ENCODE data around the gene FER.
A peak's percentile ranks its signal among the peaks of the same experiment; 100 is the strongest.

The FER gene

DNA sequence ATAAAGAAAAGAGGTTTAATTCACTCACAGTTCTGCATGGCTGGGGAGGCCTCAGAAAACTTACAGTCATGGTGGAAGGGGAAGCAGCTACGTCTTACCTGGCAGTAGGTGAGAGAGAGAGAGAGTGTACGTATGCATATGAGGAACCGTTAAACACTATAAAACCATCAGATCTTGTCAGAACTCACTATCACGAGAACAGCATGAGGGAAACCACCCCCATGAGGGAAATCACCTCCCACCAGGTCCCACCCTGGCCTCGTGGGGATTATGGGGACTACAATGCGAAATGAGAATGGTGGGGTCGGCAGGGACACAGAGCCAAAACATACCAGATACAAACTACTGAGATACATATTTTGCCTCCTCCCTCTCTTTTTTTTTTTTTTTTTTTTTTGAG lies 10.8 kb upstream of the FER start:
- Histone ChIP-seq H3K4me1 (peaks cover 11% of the 10 kb centered on the region; the same call in 1 of the 2 replicates), H3K4me3 (ENCODE audit: low read depth, low read length) (no peak overlapping the region), H3K36me3 (no peaks in the 10 kb centered on the region), H3K27me3 (no peaks in the 10 kb centered on the region), H3K9me3 (no peaks in the 10 kb centered on the region; the same call in 1 of the 2 replicates)
- DNase-seq = no peak
- TF ChIP-seq, protein P1, sequence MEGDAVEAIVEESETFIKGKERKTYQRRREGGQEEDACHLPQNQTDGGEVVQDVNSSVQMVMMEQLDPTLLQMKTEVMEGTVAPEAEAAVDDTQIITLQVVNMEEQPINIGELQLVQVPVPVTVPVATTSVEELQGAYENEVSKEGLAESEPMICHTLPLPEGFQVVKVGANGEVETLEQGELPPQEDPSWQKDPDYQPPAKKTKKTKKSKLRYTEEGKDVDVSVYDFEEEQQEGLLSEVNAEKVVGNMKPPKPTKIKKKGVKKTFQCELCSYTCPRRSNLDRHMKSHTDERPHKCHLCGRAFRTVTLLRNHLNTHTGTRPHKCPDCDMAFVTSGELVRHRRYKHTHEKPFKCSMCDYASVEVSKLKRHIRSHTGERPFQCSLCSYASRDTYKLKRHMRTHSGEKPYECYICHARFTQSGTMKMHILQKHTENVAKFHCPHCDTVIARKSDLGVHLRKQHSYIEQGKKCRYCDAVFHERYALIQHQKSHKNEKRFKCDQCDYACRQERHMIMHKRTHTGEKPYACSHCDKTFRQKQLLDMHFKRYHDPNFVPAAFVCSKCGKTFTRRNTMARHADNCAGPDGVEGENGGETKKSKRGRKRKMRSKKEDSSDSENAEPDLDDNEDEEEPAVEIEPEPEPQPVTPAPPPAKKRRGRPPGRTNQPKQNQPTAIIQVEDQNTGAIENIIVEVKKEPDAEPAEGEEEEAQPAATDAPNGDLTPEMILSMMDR (IDR thresholded peaks at IDR 0.05; ENCODE audit: low read depth, low read length) = no peak

DNA sequence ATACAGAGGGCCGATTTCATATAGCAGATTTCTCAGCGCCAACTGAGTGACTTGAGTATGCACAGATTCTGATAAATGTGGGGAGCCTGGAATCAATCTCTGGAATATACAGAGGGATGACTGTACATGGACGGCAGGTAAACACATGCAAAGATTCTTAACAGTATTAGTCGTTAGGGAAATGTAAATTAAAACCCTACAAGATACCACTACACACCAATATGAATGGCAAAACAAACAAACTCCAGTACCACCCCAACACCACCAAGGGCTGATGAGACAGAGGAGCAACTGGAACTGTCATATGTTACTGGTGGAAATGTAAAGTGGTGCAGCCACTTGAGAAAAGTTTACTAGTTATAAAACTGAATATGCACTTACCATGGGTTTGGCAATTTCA lies 8.3 kb upstream of the FER start:
- no peaks in the 10 kb centered on the region for H3K27me3 ChIP-seq
- no peak for DNase-seq
- no peaks in the 10 kb centered on the region for H3K36me3 ChIP-seq
- TF ChIP-seq, protein P1 (IDR thresholded peaks at IDR 0.05; ENCODE audit: low read depth, low read length) = no peak
- H3K9me3 ChIP-seq = no peaks in the 10 kb centered on the region
- no peak overlapping the region; the same call in 1 of the 2 replicates for H3K4me3 ChIP-seq (ENCODE audit: low read depth, low read length)
- H3K4me1 ChIP-seq = peaks cover 11% of the 10 kb centered on the region; the same call in 1 of the 2 replicates

DNA sequence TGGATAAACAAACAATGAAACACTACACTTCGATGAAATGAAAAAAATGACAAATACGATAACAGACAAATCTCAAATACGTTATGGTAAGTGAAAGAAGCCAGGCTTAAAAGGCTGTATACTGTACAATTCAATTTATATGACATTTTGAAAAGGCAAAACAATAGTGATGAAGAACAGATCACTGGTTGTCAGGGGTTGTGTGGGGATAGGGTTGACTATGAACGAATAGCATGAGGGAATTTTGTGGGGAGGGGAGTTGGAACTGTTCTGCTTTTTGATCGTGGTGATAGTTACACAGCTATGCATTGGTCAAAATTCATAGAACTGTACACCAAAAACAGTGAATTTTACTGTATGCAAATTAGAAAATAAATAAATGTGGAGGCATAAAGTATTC lies 7.8 kb upstream of the FER start:
- Histone ChIP-seq H3K27me3 (no peaks in the 10 kb centered on the region), H3K4me3 (ENCODE audit: low read depth, low read length) (no peak overlapping the region; the same call in 1 of the 2 replicates), H3K9me3 (no peaks in the 10 kb centered on the region), H3K36me3 (no peaks in the 10 kb centered on the region), H3K4me1 (peaks cover 11% of the 10 kb centered on the region; the same call in 1 of the 2 replicates)
- peak; percentile 35 for DNase-seq
- TF ChIP-seq, protein P1 (IDR thresholded peaks at IDR 0.05; ENCODE audit: low read depth, low read length) = no peak

DNA sequence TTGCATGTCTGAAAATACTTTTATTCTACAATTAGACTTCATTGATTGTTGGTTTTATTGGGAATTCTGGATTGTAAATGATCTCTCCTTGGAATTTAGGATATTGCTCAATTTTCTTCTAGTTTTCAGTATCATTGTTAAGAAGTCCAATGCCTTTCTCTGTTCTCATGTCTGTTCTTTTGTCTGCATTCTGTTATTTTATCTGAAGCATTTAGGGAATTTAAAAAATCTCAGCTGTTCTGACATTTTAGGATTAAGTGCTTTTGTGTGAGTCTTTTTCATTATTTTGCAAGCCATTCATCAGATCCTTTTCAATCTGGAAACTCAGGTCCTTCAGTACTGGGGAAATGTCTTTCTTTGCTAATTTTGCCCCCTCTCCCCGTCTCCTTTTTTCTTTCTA lies 4.4 kb upstream of the FER start:
- Histone ChIP-seq H3K4me3 (ENCODE audit: low read depth, low read length) (no peak overlapping the region), H3K4me1 (peaks cover 4% of the 10 kb centered on the region; the same call in 1 of the 2 replicates), H3K9me3 (no peaks in the 10 kb centered on the region), H3K36me3 (no peaks in the 10 kb centered on the region), H3K27me3 (no peaks in the 10 kb centered on the region)
- TF ChIP-seq, protein P1 (IDR thresholded peaks at IDR 0.05; ENCODE audit: low read depth, low read length) = no peak
- DNase-seq = no peak

DNA sequence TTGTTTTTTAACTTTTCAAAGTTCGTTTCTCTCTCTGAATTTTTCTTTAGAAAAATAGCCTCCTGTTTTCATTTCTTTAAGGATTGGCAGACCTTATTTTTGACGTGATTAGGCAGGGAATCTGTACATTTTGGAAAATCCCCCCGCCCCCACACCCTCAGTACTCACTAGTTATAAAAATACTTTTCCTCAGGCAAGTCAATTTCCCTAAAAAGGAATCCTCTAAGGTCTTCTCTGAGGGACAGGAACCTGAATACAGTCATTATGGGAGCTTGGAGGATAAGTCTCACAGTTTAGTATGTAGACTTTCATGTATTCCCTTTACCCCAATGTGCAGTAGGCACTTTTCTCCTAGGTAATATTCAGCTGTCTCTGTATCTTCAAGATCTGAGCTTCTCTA lies 3.9 kb upstream of the FER start:
- H3K4me1 ChIP-seq = peaks cover 4% of the 10 kb centered on the region; the same call in 1 of the 2 replicates
- no peak overlapping the region for H3K4me3 ChIP-seq (ENCODE audit: low read depth, low read length)
- H3K36me3 ChIP-seq = no peaks in the 10 kb centered on the region
- H3K9me3 ChIP-seq = no peaks in the 10 kb centered on the region
- H3K27me3 ChIP-seq = no peaks in the 10 kb centered on the region
- TF ChIP-seq, protein P1 (IDR thresholded peaks at IDR 0.05; ENCODE audit: low read depth, low read length) = no peak
- DNase-seq = no peak

- H3K36me3 ChIP-seq = no peaks in the 10 kb centered on the region
- DNase-seq = no peak
- peak overlapping the region; percentile 69 for H3K4me3 ChIP-seq (ENCODE audit: low read depth, low read length)
- H3K4me1 ChIP-seq = no peaks in the 10 kb centered on the region
- no peaks in the 10 kb centered on the region for H3K9me3 ChIP-seq
- TF ChIP-seq, protein P1 (IDR thresholded peaks at IDR 0.05; ENCODE audit: low read depth, low read length) = no peak
- no peaks in the 10 kb centered on the region for H3K27me3 ChIP-seq
Observed at GRCh38 chr5:108747111-108747773, 455 bp upstream of the FER start.

Data from BE2C (cell line).